ENCODE data around the gene POM121L12. TPM values are rescaled to one million over a fixed set of nuclear protein-coding genes. Genes with fewer than 3 reads are reported as not detected.

POM121L12 gene
- total RNA-seq (2022; extraction: Qiagen RNA extraction) = not detected in 5 replicates

GRCh38 chr7:53035499-53036412 is at the start of gene POM121L12:
Gene POM121L12, plus strand, starts transcription at chr7:53035633. Its CDS starts 39 bp downstream, at chr7:53035672.

